Keratinocyte (primary cell): ENCODE results near the gene FADS3. TPM values are rescaled to one million over a fixed set of nuclear protein-coding genes. Genes with fewer than 3 reads are reported as not detected.

Source experiments
- DNase-seq: peaks from one replicate; pipeline ENCODE4 v3.0.0-alpha.2; 2011; ENCODE audit warnings: low read depth, missing footprints, low spot score
- FAIRE-seq: peaks from 2 replicates; lab custom pipeline; 2011; peaks lifted over from hg19 to GRCh38; lab: Jason Lieb, UNC
- H2AFZ ChIP-seq: 2 replicates; pipeline ENCODE4 v1.6.0; 2012; ENCODE audit warnings: low read length, control low read depth, inconsistent platforms; ENCODE audit not compliant: control insufficient read depth
- H3K27ac ChIP-seq: 2 replicates; pipeline ENCODE4 v1.5.1; 2011; ENCODE audit warnings: low read length; ENCODE audit not compliant: control insufficient read depth, insufficient read depth
- H3K27me3 ChIP-seq: 3 replicates; pipeline ENCODE4 v1.6.0; 2011; ENCODE audit warnings: low read length; ENCODE audit not compliant: control insufficient read depth, insufficient read depth; ENCODE audit errors: extremely low read depth
- H3K36me3 ChIP-seq, 2 experiments: 2 replicates in 1 of 2; 3 replicates in 1 of 2; pipeline ENCODE4 v1.5.1; 2011; ENCODE audit warnings: low read length in 2 of 2, mild to moderate bottlenecking in 1 of 2; ENCODE audit not compliant: control insufficient read depth in 2 of 2, insufficient read depth in 2 of 2; ENCODE audit errors: extremely low read depth in 1 of 2
- H3K4me1 ChIP-seq: 3 replicates; pipeline ENCODE4 v1.5.1; 2011; ENCODE audit warnings: low read length; ENCODE audit not compliant: control insufficient read depth, insufficient read depth; ENCODE audit errors: extremely low read depth
- H3K4me2 ChIP-seq: 3 replicates; pipeline ENCODE4 v1.6.0; 2011; ENCODE audit warnings: low read depth, low read length; ENCODE audit not compliant: control insufficient read depth, insufficient read depth; ENCODE audit errors: extremely low read depth
- H3K4me3 ChIP-seq, 3 experiments: fragments of 200-600 bp in 1 of 3; sonication (generic) in 1 of 3; 2 replicates in 2 of 3; 3 replicates in 1 of 3; pipeline ENCODE4 v1.5.1; 2011 to 2016; ENCODE audit warnings: low read length in 3 of 3, mild to moderate bottlenecking in 3 of 3, control low read depth in 2 of 3, inconsistent platforms in 1 of 3, low read depth in 1 of 3, mixed read lengths in 1 of 3, mixed run types in 1 of 3, moderate library complexity in 1 of 3; ENCODE audit not compliant: control insufficient read depth in 2 of 3, insufficient read depth in 2 of 3; ENCODE audit errors: extremely low read depth in 1 of 3
- H3K79me2 ChIP-seq: 2 replicates; pipeline ENCODE4 v1.6.0; 2012; ENCODE audit warnings: low read length; ENCODE audit not compliant: control insufficient read depth, insufficient read depth
- H3K9ac ChIP-seq: 3 replicates; pipeline ENCODE4 v1.6.0; 2011; ENCODE audit warnings: low read length; ENCODE audit not compliant: control insufficient read depth, insufficient read depth; ENCODE audit errors: extremely low read depth
- H3K9me1 ChIP-seq: 3 replicates; pipeline ENCODE4 v1.6.0; 2011; ENCODE audit warnings: low read length; ENCODE audit not compliant: control insufficient read depth, insufficient read depth; ENCODE audit errors: extremely low read depth
- H3K9me3 ChIP-seq: 2 replicates; pipeline ENCODE4 v1.5.1; 2012; ENCODE audit warnings: low read depth, low read length; ENCODE audit not compliant: control insufficient read depth
- H4K20me1 ChIP-seq: 3 replicates; pipeline ENCODE4 v1.6.0; 2011; ENCODE audit warnings: low read length; ENCODE audit not compliant: control insufficient read depth, insufficient read depth; ENCODE audit errors: extremely low read depth
- EZH2 ChIP-seq: IDR thresholded peaks from one replicate; pipeline ENCODE4 v1.6.1; 2012; ENCODE audit warnings: inconsistent platforms, mild to moderate bottlenecking, low read length, moderate library complexity
- dilution Hi-C: fragments of 300-500 bp; cut with MboI; formaldehyde crosslinking; loops from one replicate; pipeline ENCODE4 v1.7.0; 2020; ENCODE audit warnings: low sequenced_read_pairs; ENCODE audit not compliant: extremely low pct_ligation_motif_present
- polyA plus RNA-seq, 5 experiments: library from polyadenylated mRNA; depleted of rRNA in 3 of 5; stranded (reverse) in 3 of 5; stranded (forward) in 1 of 5; unstranded in 1 of 5; fragments of >200 nt; gene quantifications; 1 replicate in 1 of 5; 2 replicates in 3 of 5; 3 replicates in 1 of 5; pipeline versions ENCODE4 v1.2.1 to v1.2.3, GENCODE V29; 2011 to 2012; ENCODE audit warnings: missing spikeins in 2 of 5, low read depth in 1 of 5, low replicate concordance in 1 of 5
- TF ChIP-seq, protein P1 (sequence below), 3 experiments: IDR thresholded peaks in 1 of 3; conservative IDR thresholded peaks in 1 of 3; optimal IDR thresholded peaks in 1 of 3; 2 replicates in 2 of 3; 3 replicates in 1 of 3; pipeline versions ENCODE3 to v1.5.1; 2011; ENCODE audit warnings: low read length in 3 of 3, mild to moderate bottlenecking in 3 of 3, moderate library complexity in 2 of 3, control low read depth in 1 of 3, inconsistent platforms in 1 of 3; ENCODE audit not compliant: insufficient read depth in 2 of 3; ENCODE audit errors: extremely low read depth in 1 of 3

FADS3 gene
- polyA plus RNA-seq, 1 donor (not counting 4 experiments of a cell fraction or from before 2014, with no cell fraction given) = 33.9 TPM

GRCh38 chr11:61873588-61874376 lies 17.6 kb downstream of the FADS3 start:
- H3K9me3 ChIP-seq = no peaks in the 10 kb centered on the region
- no peaks in the 10 kb centered on the region for H3K9me1 ChIP-seq
- dilution Hi-C loops = no loop called here
- H3K4me2 ChIP-seq = no peak overlapping the region
- no peak for FAIRE-seq
- peaks cover 0 to 8% of the 10 kb centered on the region in 2 experiments for H3K36me3 ChIP-seq
- peaks cover 2% of the 10 kb centered on the region for H4K20me1 ChIP-seq
- no peak overlapping the region for H2AFZ ChIP-seq
- peaks cover 8% of the 10 kb centered on the region for H3K27me3 ChIP-seq
- H3K4me1 ChIP-seq = no peaks in the 10 kb centered on the region
- DNase-seq = no peak
- H3K9ac ChIP-seq = no peak overlapping the region
- H3K27ac ChIP-seq = no peak overlapping the region
- H3K79me2 ChIP-seq = no peaks in the 10 kb centered on the region
- TF ChIP-seq, protein P1, sequence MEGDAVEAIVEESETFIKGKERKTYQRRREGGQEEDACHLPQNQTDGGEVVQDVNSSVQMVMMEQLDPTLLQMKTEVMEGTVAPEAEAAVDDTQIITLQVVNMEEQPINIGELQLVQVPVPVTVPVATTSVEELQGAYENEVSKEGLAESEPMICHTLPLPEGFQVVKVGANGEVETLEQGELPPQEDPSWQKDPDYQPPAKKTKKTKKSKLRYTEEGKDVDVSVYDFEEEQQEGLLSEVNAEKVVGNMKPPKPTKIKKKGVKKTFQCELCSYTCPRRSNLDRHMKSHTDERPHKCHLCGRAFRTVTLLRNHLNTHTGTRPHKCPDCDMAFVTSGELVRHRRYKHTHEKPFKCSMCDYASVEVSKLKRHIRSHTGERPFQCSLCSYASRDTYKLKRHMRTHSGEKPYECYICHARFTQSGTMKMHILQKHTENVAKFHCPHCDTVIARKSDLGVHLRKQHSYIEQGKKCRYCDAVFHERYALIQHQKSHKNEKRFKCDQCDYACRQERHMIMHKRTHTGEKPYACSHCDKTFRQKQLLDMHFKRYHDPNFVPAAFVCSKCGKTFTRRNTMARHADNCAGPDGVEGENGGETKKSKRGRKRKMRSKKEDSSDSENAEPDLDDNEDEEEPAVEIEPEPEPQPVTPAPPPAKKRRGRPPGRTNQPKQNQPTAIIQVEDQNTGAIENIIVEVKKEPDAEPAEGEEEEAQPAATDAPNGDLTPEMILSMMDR (optimal IDR thresholded peaks at IDR 0.05 in 1 of 3, IDR thresholded peaks at IDR 0.05 in 1 of 3, conservative IDR thresholded peaks at IDR 0.05 in 1 of 3; ENCODE audit: extremely low read depth in 1 of 3, insufficient read depth in 2 of 3, low read length in 3 of 3) = peak in 1 of 3 experiments; percentile 4
- TF ChIP-seq EZH2 = no peak
- H3K4me3 ChIP-seq = no peak overlapping the region

DNA sequence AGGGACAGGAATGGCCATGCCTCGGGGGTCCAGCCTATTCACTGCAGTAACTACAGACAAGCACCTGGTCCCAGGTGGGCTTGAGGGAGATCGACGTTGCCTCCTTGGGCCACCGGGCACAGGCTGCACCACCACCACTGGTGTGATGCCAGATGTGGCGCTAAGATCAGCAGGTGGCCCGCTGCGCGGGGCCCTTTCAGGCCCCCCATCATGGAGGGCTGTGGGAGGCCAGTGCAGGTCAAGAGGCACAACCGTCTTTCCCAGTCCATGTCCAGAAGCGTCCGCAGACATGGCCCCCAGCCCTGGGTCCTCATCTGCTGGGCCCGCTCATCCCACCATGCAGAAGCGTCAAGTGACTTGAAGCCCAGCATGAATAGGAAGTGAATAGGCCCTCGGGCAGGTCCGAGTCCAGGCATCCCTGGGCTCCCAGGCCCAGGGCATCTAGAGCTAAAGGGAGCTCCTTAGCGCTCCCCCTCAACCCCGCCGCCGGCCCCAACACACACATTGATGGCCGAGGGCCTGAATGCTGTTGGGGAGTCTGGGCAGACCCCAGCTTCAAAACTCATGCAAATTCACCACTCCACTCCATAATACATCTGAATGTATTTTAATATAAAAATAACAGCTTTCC lies 18.3 kb downstream of the FADS3 start:
- peaks cover 2% of the 10 kb centered on the region for H4K20me1 ChIP-seq
- H3K27ac ChIP-seq = no peak overlapping the region
- FAIRE-seq (no peak), DNase-seq (no peak)
- TF ChIP-seq, protein P1 (optimal IDR thresholded peaks at IDR 0.05 in 1 of 3, IDR thresholded peaks at IDR 0.05 in 1 of 3, conservative IDR thresholded peaks at IDR 0.05 in 1 of 3; ENCODE audit: extremely low read depth in 1 of 3, insufficient read depth in 2 of 3, low read length in 3 of 3) = no peak
- TF ChIP-seq EZH2 = no peak
- no peaks in the 10 kb centered on the region for H3K79me2 ChIP-seq
- dilution Hi-C loops = no loop called here
- no peaks in the 10 kb centered on the region for H3K4me1 ChIP-seq
- H3K9ac ChIP-seq = no peak overlapping the region
- no peaks in the 10 kb centered on the region for H3K9me3 ChIP-seq
- H2AFZ ChIP-seq = no peak overlapping the region
- H3K27me3 ChIP-seq = peaks cover 8% of the 10 kb centered on the region
- no peak overlapping the region for H3K4me2 ChIP-seq
- no peak overlapping the region for H3K4me3 ChIP-seq
- peaks cover 0 to 2% of the 10 kb centered on the region in 2 experiments for H3K36me3 ChIP-seq
- H3K9me1 ChIP-seq = no peaks in the 10 kb centered on the region
